Left lung (tissue), 10 donors: Measurements from ENCODE around the gene CDH13. TPM values are rescaled to one million over a fixed set of nuclear protein-coding genes. Genes with fewer than 3 reads are reported as not detected.
A peak's percentile ranks its signal among the peaks of the same experiment; 100 is the strongest.

Source experiments
- ATAC-seq: fragments of 200-7000 bp; cut with Tn5 transposase; one replicate; pipeline ENCODE4 v1.9.1; 2020; ENCODE audit warnings: moderate library complexity
- DNase-seq, 4 donors: peaks; one replicate each; pipeline ENCODE4 v3.0.0-alpha.2; 2013 to 2020
- H3K27ac ChIP-seq, 2 donors: fragments of 200-600 bp; sonication (generic) in 1 of 2; one replicate each; pipeline versions ENCODE4 v1.5.0 to v1.8.0; 2020 to 2021
- H3K27me3 ChIP-seq, 2 donors: fragments of 200-600 bp; sonication (generic) in 1 of 2; one replicate each; pipeline versions ENCODE4 v1.5.0 to v1.8.0; 2020 to 2021
- H3K36me3 ChIP-seq, 2 donors: fragments of 200-600 bp; sonication (generic) in 1 of 2; one replicate each; pipeline versions ENCODE4 v1.5.0 to v1.8.0; 2020 to 2021
- H3K4me1 ChIP-seq, 2 donors: fragments of 200-600 bp; one replicate each; pipeline ENCODE4 v1.8.0; 2021
- H3K4me3 ChIP-seq, 2 donors: fragments of 200-600 bp; sonication (generic) in 1 of 2; one replicate each; pipeline versions ENCODE4 v1.5.0 to v1.8.0; 2020 to 2021; ENCODE audit warnings: mild to moderate bottlenecking in 1 of 2
- H3K9me3 ChIP-seq, 2 donors: fragments of 200-600 bp; sonication (generic) in 1 of 2; one replicate each; pipeline versions ENCODE4 v1.5.0 to v1.8.0; 2020 to 2021
- CTCF ChIP-seq, 2 donors: fragments of 200-600 bp; sonication (generic) in 1 of 2; IDR thresholded peaks; one replicate each; pipeline versions ENCODE4 v1.5.0 to v1.8.0; 2021; ENCODE audit warnings: antibody characterized with exemption in 2 of 2
- intact Hi-C, 2 donors: fragments of 100-400 bp; cut with DNase I; formaldehyde crosslinking; loops; one replicate each; pipeline versions ENCODE4 v1.11.2 to v1.14.2; 2022
- polyA plus RNA-seq, 6 donors: library from polyadenylated mRNA; unstranded; fragments of 120-200 nt; gene quantifications; one replicate each; pipeline ENCODE4 v1.2.1, GENCODE V29; 2013; ENCODE audit not compliant: insufficient read length in 6 of 6
- total RNA-seq, 2 donors: library from RNA; stranded (reverse); fragmentation: NEBNext Ultra II Directional; extraction: Animal tissue kit (Norgen Biotek cat#: 25700); gene quantifications; one replicate each; pipeline ENCODE4 v1.2.1, GENCODE V29; 2021
- donor health status: DM: no; HTN: yes; CAD: no.
- donor health status: DM: no; HTN: no; CAD: no.

CDH13 gene
- total and polyA plus RNA-seq, 8 donors = 2.7 to 20.3 (median 3.2) TPM

GRCh38 chr16:83743720-83744119, 1117.0 kb downstream of the CDH13 start:
- no peaks in the 10 kb centered on the region for H3K36me3 ChIP-seq
- no peak overlapping the region for H3K4me3 ChIP-seq
- TF ChIP-seq CTCF (IDR thresholded peaks at IDR 0.05) = no peak
- H3K27me3 ChIP-seq = no peaks in the 10 kb centered on the region
- ATAC-seq (no peak), DNase-seq (no peak)
- no peaks in the 10 kb centered on the region for H3K9me3 ChIP-seq
- intact Hi-C loops = no loop called here
- no peak overlapping the region for H3K27ac ChIP-seq
- peaks cover 0 to 5% of the 10 kb centered on the region in 2 donors for H3K4me1 ChIP-seq

- intact Hi-C loops = no loop called here
- no peak overlapping the region for H3K27ac ChIP-seq
- H3K27me3 ChIP-seq = no peaks in the 10 kb centered on the region
- no peaks in the 10 kb centered on the region for H3K36me3 ChIP-seq
- DNase-seq (peak in 2 of 4 donors; percentile 63 to 79), ATAC-seq (peak; percentile 89)
- H3K4me1 ChIP-seq = peaks cover 0 to 5% of the 10 kb centered on the region in 2 donors
- no peak for TF ChIP-seq CTCF (IDR thresholded peaks at IDR 0.05)
- no peaks in the 10 kb centered on the region for H3K9me3 ChIP-seq
- no peak overlapping the region for H3K4me3 ChIP-seq
Observed at GRCh38 chr16:83744441-83744981, 1117.7 kb downstream of the CDH13 start.

GRCh38 chr16:83746611-83747010, 1119.8 kb downstream of the CDH13 start:
- peaks cover 0 to 5% of the 10 kb centered on the region in 2 donors for H3K4me1 ChIP-seq
- DNase-seq (no peak), ATAC-seq (no peak)
- no peak overlapping the region for H3K27ac ChIP-seq
- no peaks in the 10 kb centered on the region for H3K9me3 ChIP-seq
- TF ChIP-seq CTCF (IDR thresholded peaks at IDR 0.05) = no peak
- no peaks in the 10 kb centered on the region for H3K27me3 ChIP-seq
- H3K4me3 ChIP-seq = no peak overlapping the region
- no peaks in the 10 kb centered on the region for H3K36me3 ChIP-seq
- intact Hi-C loops = no loop called here

GRCh38 chr16:83747936-83748335, 1121.2 kb downstream of the CDH13 start:
- H3K4me3 ChIP-seq = no peak overlapping the region
- no peaks in the 10 kb centered on the region for H3K36me3 ChIP-seq
- intact Hi-C loops = no loop called here
- no peaks in the 10 kb centered on the region for H3K9me3 ChIP-seq
- no peak overlapping the region for H3K27ac ChIP-seq
- ATAC-seq (no peak), DNase-seq (no peak)
- no peaks in the 10 kb centered on the region for H3K27me3 ChIP-seq
- H3K4me1 ChIP-seq = peaks cover 0 to 5% of the 10 kb centered on the region in 2 donors
- TF ChIP-seq CTCF (IDR thresholded peaks at IDR 0.05) = no peak

- no peak for ATAC-seq
- intact Hi-C loops = no loop called here
- H3K27me3 ChIP-seq = no peaks in the 10 kb centered on the region
- no peak for TF ChIP-seq CTCF (IDR thresholded peaks at IDR 0.05)
- DNase-seq = no peak
- peaks cover 0 to 30% of the 10 kb centered on the region in 2 donors for H3K9me3 ChIP-seq
- no peak overlapping the region for H3K27ac ChIP-seq
- no peaks in the 10 kb centered on the region for H3K4me1 ChIP-seq
- no peak overlapping the region for H3K4me3 ChIP-seq
- no peaks in the 10 kb centered on the region for H3K36me3 ChIP-seq
Observed at GRCh38 chr16:83755391-83755790, 1128.6 kb downstream of the CDH13 start.
